ENCODE measurements around the gene ADAMTS15. TPM values are rescaled to one million over a fixed set of nuclear protein-coding genes. Genes with fewer than 3 reads are reported as not detected.
A peak's percentile ranks its signal among the peaks of the same experiment; 100 is the strongest.

The ADAMTS15 gene
- total RNA-seq, 2 donors from 2014 or later: 10.8 to 14.1 TPM

DNA sequence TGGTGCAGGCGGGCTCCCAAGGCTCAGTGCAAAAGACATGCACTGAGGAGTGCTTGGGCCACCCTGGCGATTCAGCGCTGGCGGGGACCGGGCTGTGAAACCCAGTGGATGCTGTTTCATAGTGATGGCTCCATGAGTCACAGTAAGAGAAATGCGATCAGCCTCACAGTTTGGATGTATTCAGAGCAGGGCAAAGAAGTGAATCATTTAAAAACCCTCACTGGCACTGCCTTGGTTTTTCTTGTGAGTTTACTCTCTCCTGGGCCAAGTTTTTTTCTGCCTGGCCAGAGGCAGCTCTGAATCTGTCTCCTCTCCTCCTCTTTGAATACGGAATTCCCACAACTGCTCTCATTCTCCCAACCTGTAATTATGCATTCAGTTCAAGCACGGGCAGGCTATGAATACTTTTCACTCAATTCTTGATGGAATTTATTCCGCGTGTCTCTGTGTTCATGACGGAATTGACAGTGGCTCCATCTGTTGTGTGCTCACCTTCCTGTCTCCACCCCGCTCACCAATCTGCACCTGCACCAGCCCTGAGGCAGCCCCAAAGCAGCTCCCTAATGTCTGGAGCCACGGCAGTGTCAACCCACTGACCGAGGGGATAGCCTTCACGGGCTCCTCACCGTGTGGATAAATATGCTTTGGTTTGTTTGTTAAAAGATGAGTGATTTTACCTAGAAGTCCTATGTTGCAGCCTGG lies 34.9 kb upstream of the ADAMTS15 start:
- Histone ChIP-seq H3K36me3 (no peaks in the 10 kb centered on the region), H3K9me3 (no peaks in the 10 kb centered on the region), H3K4me1 (ENCODE audit: control insufficient read depth in 1 of 2, low read depth in 2 of 2) (peaks cover 10 to 24% of the 10 kb centered on the region in 2 donors), H3K4me3 (peak overlapping the region; percentile 9), H3K27me3 (replicated peaks; ENCODE audit: insufficient read depth) (no peaks in the 10 kb centered on the region), H3K27ac (peak overlapping the region; percentile 66 to 67)
- peak; percentile 99 for ATAC-seq (ENCODE audit: insufficient number of reproducible peaks, low FRiP score, low read depth)
- no peak for DNase-seq (ENCODE audit: low spot score)
- TF ChIP-seq, protein P1, sequence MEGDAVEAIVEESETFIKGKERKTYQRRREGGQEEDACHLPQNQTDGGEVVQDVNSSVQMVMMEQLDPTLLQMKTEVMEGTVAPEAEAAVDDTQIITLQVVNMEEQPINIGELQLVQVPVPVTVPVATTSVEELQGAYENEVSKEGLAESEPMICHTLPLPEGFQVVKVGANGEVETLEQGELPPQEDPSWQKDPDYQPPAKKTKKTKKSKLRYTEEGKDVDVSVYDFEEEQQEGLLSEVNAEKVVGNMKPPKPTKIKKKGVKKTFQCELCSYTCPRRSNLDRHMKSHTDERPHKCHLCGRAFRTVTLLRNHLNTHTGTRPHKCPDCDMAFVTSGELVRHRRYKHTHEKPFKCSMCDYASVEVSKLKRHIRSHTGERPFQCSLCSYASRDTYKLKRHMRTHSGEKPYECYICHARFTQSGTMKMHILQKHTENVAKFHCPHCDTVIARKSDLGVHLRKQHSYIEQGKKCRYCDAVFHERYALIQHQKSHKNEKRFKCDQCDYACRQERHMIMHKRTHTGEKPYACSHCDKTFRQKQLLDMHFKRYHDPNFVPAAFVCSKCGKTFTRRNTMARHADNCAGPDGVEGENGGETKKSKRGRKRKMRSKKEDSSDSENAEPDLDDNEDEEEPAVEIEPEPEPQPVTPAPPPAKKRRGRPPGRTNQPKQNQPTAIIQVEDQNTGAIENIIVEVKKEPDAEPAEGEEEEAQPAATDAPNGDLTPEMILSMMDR (IDR thresholded peaks at IDR 0.05): no peak

DNA sequence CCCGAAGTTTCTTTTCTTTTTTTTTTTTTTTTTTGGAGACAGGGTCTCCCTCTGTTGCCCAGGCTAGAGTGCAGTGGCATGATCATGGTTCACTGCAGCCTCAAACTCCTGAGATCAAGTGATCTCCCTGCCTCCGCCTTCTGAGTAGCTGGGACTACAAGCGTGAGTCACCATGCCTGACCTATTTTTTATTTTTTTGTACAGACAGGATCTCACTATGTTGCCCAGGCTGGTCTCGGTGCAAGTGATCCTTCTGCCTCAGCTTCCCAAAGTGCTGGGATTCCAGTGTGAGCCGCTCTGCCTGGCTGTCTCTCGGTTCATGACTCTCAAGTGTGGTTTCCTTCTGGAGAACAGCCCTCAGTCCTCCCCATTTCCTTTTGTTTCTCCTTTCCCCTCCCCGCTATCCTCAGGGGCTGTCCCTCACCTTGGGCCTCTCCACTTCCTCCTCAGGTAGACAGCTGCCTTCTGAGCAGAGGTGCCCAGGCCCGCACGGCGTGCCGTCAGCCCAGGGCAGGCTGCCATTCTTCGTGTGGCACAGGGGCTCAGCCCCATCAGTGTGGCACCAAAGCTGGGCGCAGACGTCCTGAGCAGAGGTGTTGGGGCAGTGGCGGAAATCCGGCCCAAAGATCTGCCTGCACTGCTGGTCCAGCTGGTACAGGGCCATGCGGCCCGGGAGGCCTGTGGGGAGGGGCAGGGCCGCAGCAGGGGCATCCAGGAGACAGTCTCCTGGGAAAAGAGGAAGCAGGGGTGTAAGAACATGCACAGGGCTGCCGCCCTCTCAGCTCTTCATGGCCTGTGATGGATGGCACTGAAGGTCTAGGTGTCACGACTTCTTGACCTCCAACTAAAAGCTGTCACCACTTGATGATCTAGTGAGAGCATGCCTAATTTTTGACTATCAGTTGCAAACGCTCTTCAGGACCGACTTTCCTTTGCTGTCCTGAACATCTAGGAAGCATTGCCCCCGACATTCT lies 34.1 kb upstream of the ADAMTS15 start:
- H3K4me3 ChIP-seq: no peak overlapping the region
- no peaks in the 10 kb centered on the region for H3K36me3 ChIP-seq
- H3K9me3 ChIP-seq: no peaks in the 10 kb centered on the region
- peak overlapping the region; percentile 66 to 67 for H3K27ac ChIP-seq
- DNase-seq (ENCODE audit: low spot score) (no peak), ATAC-seq (ENCODE audit: insufficient number of reproducible peaks, low FRiP score, low read depth) (no peak)
- H3K27me3 ChIP-seq (replicated peaks; ENCODE audit: insufficient read depth): no peaks in the 10 kb centered on the region
- H3K4me1 ChIP-seq (ENCODE audit: control insufficient read depth in 1 of 2, low read depth in 2 of 2): peaks cover 10 to 25% of the 10 kb centered on the region in 2 donors
- TF ChIP-seq, protein P1 (IDR thresholded peaks at IDR 0.05): no peak

DNA sequence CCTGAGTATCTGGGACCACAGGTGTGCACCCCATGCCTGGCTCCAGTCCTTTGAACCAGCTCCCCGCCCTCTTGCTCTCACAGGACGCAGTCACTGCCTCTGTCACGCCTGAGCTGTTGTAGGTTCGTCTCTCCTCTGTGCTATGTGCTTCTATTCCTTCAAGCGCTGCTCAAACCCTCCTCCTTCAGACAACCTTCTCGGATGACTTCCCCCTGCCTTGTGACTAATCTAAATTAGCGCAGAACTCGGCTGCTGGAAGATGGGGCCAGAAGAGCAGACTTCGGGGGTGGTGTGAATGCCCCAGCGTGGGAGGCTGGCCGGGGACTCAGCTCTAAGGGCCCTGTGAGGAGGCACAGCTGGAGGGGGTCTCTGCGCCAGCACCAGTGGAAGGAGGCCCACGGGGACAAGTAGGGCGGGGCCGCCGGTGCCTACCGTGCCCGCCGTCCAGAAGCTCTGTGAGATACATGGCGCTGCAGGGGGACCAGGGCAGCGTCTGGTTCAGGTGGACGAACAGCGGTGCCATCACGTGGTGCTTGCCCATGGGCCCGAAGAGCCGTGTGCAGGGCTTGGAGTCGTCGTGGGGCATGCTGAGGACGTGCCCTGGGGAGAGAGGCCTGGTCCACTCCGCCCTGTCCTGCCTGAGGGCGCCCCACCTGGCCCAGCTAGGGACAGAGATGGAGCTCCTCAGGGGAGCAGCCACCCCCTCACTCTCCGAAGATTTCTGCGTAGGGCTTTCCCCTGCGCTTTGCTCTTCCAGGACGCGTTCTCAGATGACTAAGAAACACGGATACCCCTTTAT lies 32.5 kb upstream of the ADAMTS15 start:
- Histone ChIP-seq H3K27ac (no peak overlapping the region), H3K4me1 (ENCODE audit: control insufficient read depth in 1 of 2, low read depth in 2 of 2) (peaks cover 10 to 25% of the 10 kb centered on the region in 2 donors), H3K27me3 (replicated peaks; ENCODE audit: insufficient read depth) (no peaks in the 10 kb centered on the region), H3K9me3 (no peaks in the 10 kb centered on the region), H3K36me3 (no peaks in the 10 kb centered on the region), H3K4me3 (no peak overlapping the region)
- DNase-seq (ENCODE audit: low spot score): no peak
- no peak for ATAC-seq (ENCODE audit: insufficient number of reproducible peaks, low FRiP score, low read depth)
- TF ChIP-seq, protein P1 (IDR thresholded peaks at IDR 0.05): no peak

DNA sequence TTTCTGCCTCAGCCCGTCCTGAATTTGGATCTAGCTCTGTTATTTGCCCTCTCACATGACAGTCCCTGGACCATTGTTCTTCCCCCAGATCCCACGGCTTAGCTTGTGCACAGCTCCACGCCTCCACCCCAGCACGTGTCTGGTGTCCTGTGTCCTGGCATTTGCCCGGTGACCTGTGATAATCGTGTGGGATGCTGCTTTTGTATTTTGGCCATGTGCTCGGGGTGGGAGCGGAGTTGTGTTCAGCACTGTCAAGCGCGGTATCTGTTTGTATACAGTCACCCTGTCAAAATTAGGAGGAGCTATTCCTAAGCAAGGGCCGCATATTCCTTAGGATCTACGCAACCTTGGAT lies 31.9 kb upstream of the ADAMTS15 start:
- H3K4me1 ChIP-seq (ENCODE audit: control insufficient read depth in 1 of 2, low read depth in 2 of 2): peaks cover 10 to 29% of the 10 kb centered on the region in 2 donors

More for the DNA sequence above, 31.9 kb upstream of the ADAMTS15 start:
- TF ChIP-seq, protein P1 (IDR thresholded peaks at IDR 0.05): no peak
- no peaks in the 10 kb centered on the region for H3K9me3 ChIP-seq
- no peak overlapping the region for H3K27ac ChIP-seq
- no peaks in the 10 kb centered on the region for H3K27me3 ChIP-seq (replicated peaks; ENCODE audit: insufficient read depth)
- DNase-seq (ENCODE audit: low spot score) (no peak), ATAC-seq (ENCODE audit: insufficient number of reproducible peaks, low FRiP score, low read depth) (no peak)
- H3K4me3 ChIP-seq: no peak overlapping the region
- H3K36me3 ChIP-seq: no peaks in the 10 kb centered on the region

Data from thoracic aorta (tissue), 2 donors.